Measurements from ENCODE around the gene EPB41L5.

- TF ChIP-seq, protein P1, sequence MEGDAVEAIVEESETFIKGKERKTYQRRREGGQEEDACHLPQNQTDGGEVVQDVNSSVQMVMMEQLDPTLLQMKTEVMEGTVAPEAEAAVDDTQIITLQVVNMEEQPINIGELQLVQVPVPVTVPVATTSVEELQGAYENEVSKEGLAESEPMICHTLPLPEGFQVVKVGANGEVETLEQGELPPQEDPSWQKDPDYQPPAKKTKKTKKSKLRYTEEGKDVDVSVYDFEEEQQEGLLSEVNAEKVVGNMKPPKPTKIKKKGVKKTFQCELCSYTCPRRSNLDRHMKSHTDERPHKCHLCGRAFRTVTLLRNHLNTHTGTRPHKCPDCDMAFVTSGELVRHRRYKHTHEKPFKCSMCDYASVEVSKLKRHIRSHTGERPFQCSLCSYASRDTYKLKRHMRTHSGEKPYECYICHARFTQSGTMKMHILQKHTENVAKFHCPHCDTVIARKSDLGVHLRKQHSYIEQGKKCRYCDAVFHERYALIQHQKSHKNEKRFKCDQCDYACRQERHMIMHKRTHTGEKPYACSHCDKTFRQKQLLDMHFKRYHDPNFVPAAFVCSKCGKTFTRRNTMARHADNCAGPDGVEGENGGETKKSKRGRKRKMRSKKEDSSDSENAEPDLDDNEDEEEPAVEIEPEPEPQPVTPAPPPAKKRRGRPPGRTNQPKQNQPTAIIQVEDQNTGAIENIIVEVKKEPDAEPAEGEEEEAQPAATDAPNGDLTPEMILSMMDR (IDR thresholded peaks at IDR 0.05 in 8 of 11, conservative IDR thresholded peaks at IDR 0.05 in 3 of 11) = no peak
- no peak for TF ChIP-seq POLR2AphosphoS5 (IDR thresholded peaks at IDR 0.05)
- no peak for TF ChIP-seq POLR2A (IDR thresholded peaks at IDR 0.05)
These were observed 46.6 kb downstream of the EPB41L5 start for GRCh38 chr2:120059483-120059882.

Data from spleen (tissue), 7 donors.